HepG2 (cell line): ENCODE measurements around the gene SYT8.

Source experiments
- MEIS2 ChIP-seq: sonication (generic); formaldehyde crosslinking; IDR thresholded peaks from 2 replicates; pipeline ENCODE4 v1.9.0; 2021; ENCODE audit warnings: mild to moderate bottlenecking, missing genetic modification reagents
- POLR2A ChIP-seq, 2 experiments: IDR thresholded peaks; 2 replicates each; pipeline ENCODE4 v1.6.1; 2011; ENCODE audit warnings: low read depth in 2 of 2, low read length in 2 of 2, mild to moderate bottlenecking in 1 of 2, moderate library complexity in 1 of 2; ENCODE audit not compliant: insufficient read depth in 1 of 2
- POLR2G ChIP-seq: fragments of 200-400 bp; formaldehyde crosslinking; IDR thresholded peaks from 2 replicates; pipeline ENCODE4 v1.6.1; 2018; ENCODE audit warnings: mild to moderate bottlenecking, low read depth, low read length, moderate library complexity
- RAD21 ChIP-seq: fragments of 450-650 bp; formaldehyde crosslinking; IDR thresholded peaks from 2 replicates; pipeline ENCODE4 v1.5.0; 2020; ENCODE audit warnings: mild to moderate bottlenecking
- ZSCAN29 ChIP-seq: sonication (generic); formaldehyde crosslinking; conservative IDR thresholded peaks from 2 replicates; pipeline ENCODE4 v1.4.0; 2020; ENCODE audit warnings: mild to moderate bottlenecking, missing genetic modification reagents
- TF ChIP-seq, protein P1 (sequence below): sonication (generic); formaldehyde crosslinking; IDR thresholded peaks from 2 replicates; pipeline ENCODE4 v1.5.0; 2020; ENCODE audit warnings: mild to moderate bottlenecking, missing genetic modification reagents, moderate library complexity

DNA sequence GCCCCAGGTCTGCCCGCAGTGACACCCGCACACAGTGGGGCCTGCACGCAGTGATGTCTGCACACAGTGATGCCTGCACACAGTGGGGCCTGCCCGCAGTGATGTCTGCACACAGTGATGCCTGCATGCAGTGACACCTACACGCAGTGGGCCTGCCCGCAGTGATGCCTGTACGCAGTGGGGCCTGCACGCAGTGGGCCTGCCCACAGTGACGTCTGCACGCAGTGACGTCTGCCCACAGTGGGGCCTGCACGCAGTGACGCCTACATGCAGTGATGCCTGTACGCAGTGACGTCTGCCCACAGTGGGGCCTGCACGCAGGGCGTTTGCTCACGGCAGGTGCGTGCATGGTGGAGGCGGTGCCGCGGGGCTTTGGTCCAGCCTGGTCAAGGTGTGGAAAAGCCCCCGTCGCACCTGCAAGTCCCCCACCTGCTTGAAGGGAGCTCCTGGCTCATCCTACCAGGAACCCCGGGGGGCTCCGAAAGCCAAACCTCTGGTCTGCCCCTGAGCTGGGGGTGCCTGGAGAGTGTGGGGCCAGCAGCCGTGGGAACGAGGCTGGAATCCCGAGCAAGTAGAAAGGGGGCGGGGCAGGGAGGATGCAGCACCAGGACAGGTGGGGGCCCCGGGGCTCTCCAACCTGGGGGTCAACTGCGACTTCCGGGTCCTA, 8.9 kb upstream of the SYT8 start:
- TF ChIP-seq, protein P1, sequence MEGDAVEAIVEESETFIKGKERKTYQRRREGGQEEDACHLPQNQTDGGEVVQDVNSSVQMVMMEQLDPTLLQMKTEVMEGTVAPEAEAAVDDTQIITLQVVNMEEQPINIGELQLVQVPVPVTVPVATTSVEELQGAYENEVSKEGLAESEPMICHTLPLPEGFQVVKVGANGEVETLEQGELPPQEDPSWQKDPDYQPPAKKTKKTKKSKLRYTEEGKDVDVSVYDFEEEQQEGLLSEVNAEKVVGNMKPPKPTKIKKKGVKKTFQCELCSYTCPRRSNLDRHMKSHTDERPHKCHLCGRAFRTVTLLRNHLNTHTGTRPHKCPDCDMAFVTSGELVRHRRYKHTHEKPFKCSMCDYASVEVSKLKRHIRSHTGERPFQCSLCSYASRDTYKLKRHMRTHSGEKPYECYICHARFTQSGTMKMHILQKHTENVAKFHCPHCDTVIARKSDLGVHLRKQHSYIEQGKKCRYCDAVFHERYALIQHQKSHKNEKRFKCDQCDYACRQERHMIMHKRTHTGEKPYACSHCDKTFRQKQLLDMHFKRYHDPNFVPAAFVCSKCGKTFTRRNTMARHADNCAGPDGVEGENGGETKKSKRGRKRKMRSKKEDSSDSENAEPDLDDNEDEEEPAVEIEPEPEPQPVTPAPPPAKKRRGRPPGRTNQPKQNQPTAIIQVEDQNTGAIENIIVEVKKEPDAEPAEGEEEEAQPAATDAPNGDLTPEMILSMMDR, result no peak
- TF ChIP-seq POLR2G (no peak), ZSCAN29 (CRISPR knock-in tag) (no peak), RAD21 (CRISPR knock-in tag) (no peak), POLR2A (IDR thresholded peaks at IDR 0.05; ENCODE audit: insufficient read depth in 1 of 2, low read depth in 2 of 2, low read length in 2 of 2) (no peak), MEIS2 (no peak)
